Natural killer cell treated with Interleukin-12 subunit alpha and Interleukin-12 subunit beta and Interleukin-15 and Interleukin-18, amount 100 ng/mL, for 72 hours (primary cell): ENCODE measurements around the gene LPCAT2. TPM values are rescaled to one million over a fixed set of nuclear protein-coding genes. Genes with fewer than 3 reads are reported as not detected.

Source experiments
- ATAC-seq, 2 donors: fragments of 150-1000 bp; cut with Tn5 transposase in 1 of 2; sonication (Bioruptor Pico), chemical (Tn5 transposase) in 1 of 2; 2 replicates each; pipeline ENCODE4 v1.10.0; 2021
- DNase-seq: peaks from one replicate; pipeline ENCODE4 v3.0.0; 2022; ENCODE audit warnings: low spot score
- H3K27ac Mint-ChIP-seq, 2 donors: 1 replicate in 1 of 2; 2 replicates in 1 of 2; pipeline ENCODE4 v1.8.0; 2022; ENCODE audit warnings: mixed read lengths in 2 of 2, mild to moderate bottlenecking in 1 of 2, moderate library complexity in 1 of 2
- H3K27me3 Mint-ChIP-seq, 2 donors: 1 replicate in 1 of 2; 2 replicates in 1 of 2; pipeline ENCODE4 v1.8.0; 2022; ENCODE audit warnings: mixed read lengths in 2 of 2
- H3K36me3 Mint-ChIP-seq: one replicate; pipeline ENCODE4 v1.8.0; 2022; ENCODE audit warnings: mixed read lengths
- H3K4me1 Mint-ChIP-seq, 2 donors: 1 replicate in 1 of 2; 2 replicates in 1 of 2; pipeline ENCODE4 v1.8.0; 2022; ENCODE audit warnings: low read depth in 2 of 2, mixed read lengths in 2 of 2, mild to moderate bottlenecking in 1 of 2
- H3K4me3 Mint-ChIP-seq: one replicate; pipeline ENCODE4 v1.8.0; 2022; ENCODE audit warnings: mixed read lengths
- H3K9me3 Mint-ChIP-seq: 2 replicates; pipeline ENCODE4 v1.8.0; 2022; ENCODE audit warnings: mixed read lengths
- total RNA-seq, 2 donors: library from RNA; stranded (reverse); gene quantifications; one replicate each; pipeline ENCODE4 v1.2.3, GENCODE V29; 2022

Gene LPCAT2
- total RNA-seq: 1 to 10 TPM in 1 of 2 donors, under 1 TPM in 1; 0.31 to 2.9 TPM

GRCh38 chr16:55508941-55509931 lies at the start of gene LPCAT2:
Gene LPCAT2 (plus strand): TSS chr16:55509072. CDS start chr16:55509182, 110 bp downstream.
- peak within 1 kb of the TSS; percentile 77 for H3K4me3 Mint-ChIP-seq
- no peaks in the 10 kb centered on the region for H3K9me3 Mint-ChIP-seq
- H3K27ac Mint-ChIP-seq: peak within 1 kb of the TSS in 1 of 2 donors; percentile 52
- H3K4me1 Mint-ChIP-seq: peaks cover 8% of the 10 kb centered on the region in 2 donors
- peaks cover 18% of the 10 kb centered on the region for H3K36me3 Mint-ChIP-seq
- peaks cover 23 to 66% of the 10 kb centered on the region in 2 donors for H3K27me3 Mint-ChIP-seq
- ATAC-seq (peak; percentile 72 to 77), DNase-seq (peak; percentile 69)

- no peak for ATAC-seq
- H3K4me1 Mint-ChIP-seq: peaks cover 0 to 3% of the 10 kb centered on the region in 2 donors
- no peaks in the 10 kb centered on the region for H3K36me3 Mint-ChIP-seq
- H3K9me3 Mint-ChIP-seq: no peaks in the 10 kb centered on the region
- no peak overlapping the region for H3K4me3 Mint-ChIP-seq
- no peak for DNase-seq
- H3K27ac Mint-ChIP-seq: no peak overlapping the region
- no peaks in the 10 kb centered on the region for H3K27me3 Mint-ChIP-seq
Observed at GRCh38 chr16:55462241-55462640, 46.6 kb upstream of the LPCAT2 start.

GRCh38 chr16:55464375-55464774 lies 44.5 kb upstream of the LPCAT2 start:
- DNase-seq (no peak), ATAC-seq (no peak)
- Mint-ChIP-seq H3K4me1 (peaks cover 0 to 3% of the 10 kb centered on the region in 2 donors), H3K27me3 (no peaks in the 10 kb centered on the region), H3K27ac (no peak overlapping the region), H3K9me3 (no peaks in the 10 kb centered on the region), H3K4me3 (no peak overlapping the region), H3K36me3 (no peaks in the 10 kb centered on the region)

GRCh38 chr16:55465077-55465896 lies 43.6 kb upstream of the LPCAT2 start:
- Mint-ChIP-seq H3K36me3 (no peaks in the 10 kb centered on the region), H3K27ac (no peak overlapping the region), H3K4me1 (peaks cover 0 to 3% of the 10 kb centered on the region in 2 donors), H3K9me3 (no peaks in the 10 kb centered on the region), H3K4me3 (no peak overlapping the region), H3K27me3 (no peaks in the 10 kb centered on the region)
- ATAC-seq (peak; percentile 87 to 88), DNase-seq (peak; percentile 82)

- Mint-ChIP-seq H3K4me3 (no peak overlapping the region), H3K9me3 (no peaks in the 10 kb centered on the region), H3K27me3 (peaks cover 0 to under 1% of the 10 kb centered on the region in 2 donors), H3K27ac (no peak overlapping the region), H3K36me3 (no peaks in the 10 kb centered on the region), H3K4me1 (peaks cover 0 to 3% of the 10 kb centered on the region in 2 donors)
- ATAC-seq (no peak), DNase-seq (no peak)
Observed at GRCh38 chr16:55466209-55466608, 42.7 kb upstream of the LPCAT2 start.

GRCh38 chr16:55467898-55468297 lies 41.0 kb upstream of the LPCAT2 start:
- DNase-seq: no peak
- Mint-ChIP-seq H3K27me3 (peaks cover 0 to 5% of the 10 kb centered on the region in 2 donors), H3K9me3 (no peaks in the 10 kb centered on the region), H3K4me1 (peaks cover 0 to 3% of the 10 kb centered on the region in 2 donors), H3K4me3 (no peak overlapping the region), H3K36me3 (no peaks in the 10 kb centered on the region), H3K27ac (no peak overlapping the region)
- ATAC-seq: no peak

GRCh38 chr16:55468352-55468990 lies 40.4 kb upstream of the LPCAT2 start:
- Mint-ChIP-seq H3K9me3 (no peaks in the 10 kb centered on the region), H3K27me3 (peaks cover 0 to 5% of the 10 kb centered on the region in 2 donors), H3K4me3 (no peak overlapping the region), H3K27ac (no peak overlapping the region), H3K4me1 (peaks cover 0 to 3% of the 10 kb centered on the region in 2 donors), H3K36me3 (no peaks in the 10 kb centered on the region)
- ATAC-seq (no peak), DNase-seq (no peak)

GRCh38 chr16:55469821-55470532 lies 38.9 kb upstream of the LPCAT2 start:
- H3K27ac Mint-ChIP-seq: no peak overlapping the region
- no peaks in the 10 kb centered on the region for H3K36me3 Mint-ChIP-seq
- DNase-seq (no peak), ATAC-seq (no peak)
- H3K4me3 Mint-ChIP-seq: no peak overlapping the region
- peaks cover 0 to 10% of the 10 kb centered on the region in 2 donors for H3K27me3 Mint-ChIP-seq
- H3K9me3 Mint-ChIP-seq: no peaks in the 10 kb centered on the region
- H3K4me1 Mint-ChIP-seq: peaks cover 0 to 3% of the 10 kb centered on the region in 2 donors

- Mint-ChIP-seq H3K4me1 (no peaks in the 10 kb centered on the region), H3K4me3 (no peak overlapping the region), H3K36me3 (no peaks in the 10 kb centered on the region), H3K27ac (no peak overlapping the region), H3K9me3 (no peaks in the 10 kb centered on the region), H3K27me3 (peaks cover 2 to 10% of the 10 kb centered on the region in 2 donors)
- DNase-seq (no peak), ATAC-seq (no peak)
Observed at GRCh38 chr16:55470533-55471371, 38.1 kb upstream of the LPCAT2 start.

- no peaks in the 10 kb centered on the region for H3K4me1 Mint-ChIP-seq
- no peaks in the 10 kb centered on the region for H3K36me3 Mint-ChIP-seq
- DNase-seq: no peak
- peaks cover 7 to 16% of the 10 kb centered on the region in 2 donors for H3K27me3 Mint-ChIP-seq
- no peak overlapping the region for H3K4me3 Mint-ChIP-seq
- no peak overlapping the region for H3K27ac Mint-ChIP-seq
- H3K9me3 Mint-ChIP-seq: no peaks in the 10 kb centered on the region
- no peak for ATAC-seq
Observed at GRCh38 chr16:55471448-55472097, 37.3 kb upstream of the LPCAT2 start.

- Mint-ChIP-seq H3K4me3 (no peak overlapping the region), H3K9me3 (no peaks in the 10 kb centered on the region), H3K27me3 (peaks cover 19 to 29% of the 10 kb centered on the region in 2 donors), H3K27ac (no peak overlapping the region), H3K4me1 (no peaks in the 10 kb centered on the region), H3K36me3 (no peaks in the 10 kb centered on the region)
- no peak for ATAC-seq
- DNase-seq: no peak
Observed at GRCh38 chr16:55473587-55473986, 35.3 kb upstream of the LPCAT2 start.

- Mint-ChIP-seq H3K4me1 (no peaks in the 10 kb centered on the region), H3K36me3 (no peaks in the 10 kb centered on the region), H3K9me3 (no peaks in the 10 kb centered on the region), H3K27me3 (peaks cover 29 to 36% of the 10 kb centered on the region in 2 donors), H3K4me3 (no peak overlapping the region), H3K27ac (no peak overlapping the region)
- DNase-seq: no peak
- ATAC-seq: no peak
Observed at GRCh38 chr16:55474821-55475220, 34.1 kb upstream of the LPCAT2 start.
